HG03175 (cell line): ENCODE data around the gene LIMK1.

Experiments
- ATAC-seq: cut with Tn5 transposase; IDR thresholded peaks from one replicate; pipeline ENCODE4 v1.9.1; 2021; ENCODE audit warnings: mild to moderate bottlenecking, moderate library complexity; ENCODE audit not compliant: unreplicated experiment

Gene LIMK1

DNA sequence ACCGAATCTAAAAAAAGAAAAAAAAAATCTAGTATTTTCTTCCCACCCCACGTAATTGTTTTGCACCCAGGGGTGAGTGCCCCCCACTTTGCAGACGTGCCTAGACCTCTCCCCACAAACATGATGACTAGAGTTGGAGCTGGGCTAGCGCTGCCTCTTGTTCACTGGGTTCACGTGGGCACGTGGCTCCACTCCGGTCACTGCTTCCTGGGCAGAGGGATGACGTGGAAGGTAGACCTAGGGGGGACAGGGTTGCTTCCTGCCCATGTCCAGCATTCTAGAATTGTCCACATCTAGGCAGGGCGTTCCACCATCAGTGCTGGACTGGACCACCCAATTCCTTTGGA lies 861 bp upstream of the LIMK1 start:
- ATAC-seq, result no peak

DNA sequence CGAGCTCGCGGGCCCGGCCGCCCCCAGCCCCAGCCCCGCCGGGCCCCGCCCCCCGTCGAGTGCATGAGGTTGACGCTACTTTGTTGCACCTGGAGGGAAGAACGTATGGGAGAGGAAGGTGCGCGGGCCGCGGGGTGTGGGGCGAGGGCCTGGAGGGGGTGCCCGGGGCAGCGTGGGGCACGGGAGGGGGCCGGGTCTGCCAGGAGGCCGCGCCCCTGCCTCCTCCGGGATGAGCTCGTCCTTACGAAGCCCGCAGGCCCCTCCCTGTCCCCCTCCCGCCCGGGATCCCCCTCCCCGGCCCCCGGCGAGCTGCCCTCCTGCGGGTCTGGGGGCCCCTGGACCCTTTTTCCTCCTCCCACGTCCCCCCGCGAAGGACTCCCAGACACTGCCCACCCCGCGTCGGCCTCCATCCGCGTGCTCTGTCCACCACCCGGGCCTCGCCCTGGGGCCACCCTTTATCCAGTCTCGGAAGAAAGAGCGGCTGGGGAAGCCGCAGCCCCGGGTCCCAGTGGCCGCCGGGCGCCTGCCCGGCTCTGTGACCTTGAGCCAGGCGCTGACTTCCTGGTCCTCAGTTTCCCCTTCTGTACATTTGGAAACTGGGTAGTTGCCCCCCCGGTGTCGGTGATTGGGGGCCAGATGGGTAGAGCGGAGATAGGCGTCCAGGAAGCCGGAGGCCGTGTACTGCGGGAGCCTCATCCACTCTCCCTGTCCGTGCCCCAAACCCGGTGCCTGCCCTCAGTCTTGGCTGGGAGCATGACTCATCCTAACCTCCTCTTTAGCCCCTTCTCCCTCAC lies 521 bp downstream of the LIMK1 start:
- ATAC-seq, result peak; percentile 47

- ATAC-seq, result no peak
These were observed 1.3 kb downstream of the LIMK1 start for GRCh38 chr7:74084722-74085578.

GRCh38 chr7:74087791-74088453 lies 4.3 kb downstream of the LIMK1 start:
- ATAC-seq, result no peak

DNA sequence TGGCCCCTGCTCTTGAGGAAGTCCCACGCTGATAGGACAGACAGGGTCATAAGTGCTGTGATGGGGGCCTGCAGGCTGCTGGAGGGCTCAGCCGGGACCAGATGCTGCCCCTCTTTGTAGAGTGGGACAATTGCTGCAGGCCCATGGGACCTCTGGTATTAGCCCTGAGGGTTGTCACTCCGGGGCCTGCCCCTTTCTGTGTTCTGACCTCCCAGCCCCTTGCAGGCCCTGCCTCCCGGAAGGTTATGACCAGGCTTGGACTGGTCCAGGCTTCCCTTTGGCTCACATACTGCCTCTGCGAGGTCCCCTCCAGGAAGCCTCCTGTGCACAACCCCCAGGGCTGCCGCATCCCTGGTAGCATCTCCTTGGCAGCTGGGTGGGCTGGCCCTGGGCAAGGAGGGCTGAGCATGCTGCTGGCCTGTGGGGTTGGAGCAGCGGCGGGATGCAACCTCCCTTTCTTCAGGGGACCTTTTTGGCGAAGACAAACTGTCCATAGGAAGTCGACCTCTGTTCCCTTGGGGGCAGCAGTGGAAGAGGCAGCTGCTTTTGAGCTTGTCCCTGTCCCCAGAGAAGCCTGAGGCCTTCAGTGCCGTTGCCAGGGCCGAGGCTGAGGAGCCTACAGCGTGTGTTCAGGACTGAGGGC lies 8.8 kb downstream of the LIMK1 start:
- ATAC-seq, result peak; percentile 3

GRCh38 chr7:74092964-74093471 lies 9.4 kb downstream of the LIMK1 start:
- peak; percentile 66 for ATAC-seq

DNA sequence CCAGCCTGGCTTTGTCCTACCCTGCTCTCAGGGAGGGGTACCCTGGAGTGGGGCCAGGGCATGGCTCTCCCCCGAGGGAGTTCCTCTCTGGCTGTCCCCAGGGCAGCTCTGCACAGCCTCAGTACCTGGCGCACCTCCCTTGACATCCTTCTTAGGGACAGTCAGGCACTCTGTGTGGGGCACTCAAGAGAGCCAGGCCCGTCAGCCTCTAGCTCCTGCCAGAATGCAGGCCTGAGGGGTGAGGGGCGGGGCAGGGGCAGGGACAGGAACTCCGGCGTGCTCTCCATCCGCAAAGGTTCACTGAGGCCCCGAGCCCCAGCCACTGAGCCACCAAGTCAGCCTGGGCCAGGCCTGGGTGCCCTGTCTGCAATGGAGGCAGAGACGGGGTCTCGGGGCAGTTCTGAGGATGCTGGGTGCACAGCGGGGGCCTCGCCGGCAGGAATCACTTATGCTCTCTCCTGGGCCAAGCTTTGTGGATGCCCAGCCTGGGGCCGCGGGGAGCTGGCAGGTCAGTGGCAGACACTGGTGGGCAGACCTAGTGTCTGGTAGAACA lies 10.1 kb downstream of the LIMK1 start:
- ATAC-seq, result peak; percentile 17

- peak; percentile 49 for ATAC-seq
These were observed 10.9 kb downstream of the LIMK1 start for GRCh38 chr7:74094224-74095101.

GRCh38 chr7:74095135-74095534 lies 11.5 kb downstream of the LIMK1 start:
- ATAC-seq, result no peak

DNA sequence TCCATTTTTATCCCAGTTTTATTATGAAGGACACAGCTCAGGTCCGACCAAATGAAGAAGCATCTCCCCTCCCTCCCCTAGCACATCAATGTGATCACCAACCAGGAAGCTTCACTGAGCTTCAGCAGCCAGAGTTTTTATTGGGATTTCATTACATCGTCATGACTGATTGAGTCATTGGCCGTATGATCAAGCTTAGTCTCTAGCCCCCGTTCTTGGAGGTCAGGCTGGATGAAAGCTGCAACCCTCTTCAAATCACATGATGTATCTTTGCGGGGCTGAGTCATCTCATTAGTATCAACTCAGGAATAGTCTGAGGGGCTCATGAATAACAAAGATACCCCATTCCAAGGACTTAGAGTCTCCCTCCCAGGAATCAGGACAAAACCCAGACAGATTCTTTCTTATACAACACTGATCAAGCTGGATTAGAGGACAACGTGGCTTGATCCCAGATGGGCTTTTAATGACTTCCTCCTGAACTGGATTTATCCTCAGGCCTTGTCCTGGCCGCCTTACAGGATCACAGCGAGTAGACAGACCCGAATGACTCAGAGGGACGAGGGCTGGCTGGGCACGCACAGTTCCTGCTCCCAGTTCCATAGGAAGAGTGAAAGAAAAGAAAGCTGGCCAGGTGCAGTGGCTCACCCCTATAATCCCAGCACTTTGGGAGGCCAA lies 14.5 kb downstream of the LIMK1 start:
- ATAC-seq, result no peak

- ATAC-seq, result no peak
These were observed 15.4 kb downstream of the LIMK1 start for GRCh38 chr7:74099031-74099430.

- peak; percentile 69 for ATAC-seq
These were observed 17.6 kb downstream of the LIMK1 start for GRCh38 chr7:74101061-74101681.

DNA sequence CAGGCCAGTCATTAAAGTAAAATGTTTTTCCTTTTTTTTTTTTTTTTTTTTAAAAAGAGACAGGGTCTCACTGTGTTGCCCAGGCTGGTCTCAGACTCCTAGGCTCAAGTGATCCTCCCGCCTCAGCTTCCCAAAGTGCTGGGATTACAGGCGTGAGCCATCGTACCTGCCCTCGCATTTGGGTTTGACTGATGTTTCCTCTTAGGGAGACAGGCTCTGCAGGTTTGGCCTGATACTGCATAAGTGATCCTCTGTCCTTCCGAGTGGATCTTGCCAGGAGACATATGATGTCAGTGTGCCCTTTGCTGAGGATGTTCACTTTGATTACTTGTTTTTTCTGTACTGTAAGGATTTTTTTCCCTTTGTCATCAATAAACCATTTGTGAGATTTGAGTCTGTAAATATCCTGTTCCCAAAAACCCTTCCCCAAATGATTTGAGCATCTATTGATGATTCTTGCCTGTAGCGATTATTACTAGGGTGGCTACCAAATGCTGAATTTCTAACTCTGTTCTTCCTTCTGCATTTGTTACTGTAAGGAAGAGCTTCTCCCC lies 19.7 kb downstream of the LIMK1 start:
- ATAC-seq, result no peak

DNA sequence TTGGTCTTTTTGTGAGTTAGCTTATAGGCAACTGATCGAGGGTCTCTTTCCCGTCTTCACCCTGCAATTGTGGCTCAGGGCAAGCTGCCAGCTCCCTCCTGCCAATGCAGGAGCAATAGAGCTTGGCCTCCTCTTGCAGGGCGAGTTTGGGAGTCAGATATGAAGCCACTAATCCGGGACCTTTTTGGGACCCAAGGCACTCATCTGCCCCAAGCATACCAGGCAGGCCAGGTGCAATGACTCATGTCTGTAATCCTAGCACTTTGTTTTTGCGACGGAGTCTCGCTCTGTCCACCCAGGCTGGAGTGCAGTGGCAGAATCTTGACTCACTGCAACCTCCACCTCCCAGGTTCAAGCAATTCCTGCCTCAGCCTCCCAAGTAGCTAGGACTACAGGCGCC lies 21.1 kb downstream of the LIMK1 start:
- no peak for ATAC-seq

DNA sequence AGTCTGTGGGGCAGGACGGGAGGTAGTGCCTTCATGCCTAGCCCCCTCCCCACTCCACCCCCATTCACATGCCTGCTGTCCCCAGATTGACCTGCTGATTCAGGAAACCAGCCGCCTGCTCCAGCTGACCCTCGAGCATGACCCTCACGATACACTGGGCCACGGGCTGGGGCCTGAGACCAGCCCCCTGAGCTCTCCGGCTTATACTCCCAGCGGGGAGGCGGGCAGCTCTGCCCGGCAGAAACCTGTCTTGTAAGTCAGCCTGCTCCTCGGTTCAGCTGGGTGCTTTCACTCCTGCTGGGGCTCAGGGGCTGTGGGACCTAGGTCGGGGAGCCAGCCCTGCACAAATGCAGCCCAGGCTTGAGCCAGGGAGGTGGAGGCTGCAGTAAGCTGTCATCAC lies 22.4 kb downstream of the LIMK1 start:
- no peak for ATAC-seq

- no peak for ATAC-seq
These were observed 23.2 kb downstream of the LIMK1 start for GRCh38 chr7:74106846-74107245.

- no peak for ATAC-seq
These were observed 31.7 kb downstream of the LIMK1 start for GRCh38 chr7:74115326-74115725.

- ATAC-seq, result no peak
These were observed 32.8 kb downstream of the LIMK1 start for GRCh38 chr7:74116356-74116755.
